PFSK-1 (cell line): ENCODE data around the gene LMBRD1.

ENCODE experiments used
- FOXP2 ChIP-seq: optimal IDR thresholded peaks from 2 replicates; pipeline ENCODE3; 2011; ENCODE audit warnings: borderline replicate concordance, control low read depth, inconsistent platforms; ENCODE audit not compliant: insufficient read depth; ENCODE audit errors: extremely low read length, extremely low read depth
- POLR2AphosphoS5 ChIP-seq: IDR thresholded peaks from 2 replicates; pipeline ENCODE4 v1.6.1; 2012; ENCODE audit warnings: low read depth, mild to moderate bottlenecking, control low read depth, low read length, moderate library complexity
- TAF1 ChIP-seq: IDR thresholded peaks from 2 replicates; pipeline ENCODE4 v1.6.1; 2012; ENCODE audit warnings: low read length, control low read depth, borderline replicate concordance; ENCODE audit not compliant: insufficient read depth

GRCh38 chr6:69699655-69700054 is 97.2 kb downstream of the LMBRD1 start:
- no peak for TF ChIP-seq FOXP2
- no peak for TF ChIP-seq TAF1
- TF ChIP-seq POLR2AphosphoS5, result no peak
